Measurements from ENCODE around the gene SPAG4.

DNA sequence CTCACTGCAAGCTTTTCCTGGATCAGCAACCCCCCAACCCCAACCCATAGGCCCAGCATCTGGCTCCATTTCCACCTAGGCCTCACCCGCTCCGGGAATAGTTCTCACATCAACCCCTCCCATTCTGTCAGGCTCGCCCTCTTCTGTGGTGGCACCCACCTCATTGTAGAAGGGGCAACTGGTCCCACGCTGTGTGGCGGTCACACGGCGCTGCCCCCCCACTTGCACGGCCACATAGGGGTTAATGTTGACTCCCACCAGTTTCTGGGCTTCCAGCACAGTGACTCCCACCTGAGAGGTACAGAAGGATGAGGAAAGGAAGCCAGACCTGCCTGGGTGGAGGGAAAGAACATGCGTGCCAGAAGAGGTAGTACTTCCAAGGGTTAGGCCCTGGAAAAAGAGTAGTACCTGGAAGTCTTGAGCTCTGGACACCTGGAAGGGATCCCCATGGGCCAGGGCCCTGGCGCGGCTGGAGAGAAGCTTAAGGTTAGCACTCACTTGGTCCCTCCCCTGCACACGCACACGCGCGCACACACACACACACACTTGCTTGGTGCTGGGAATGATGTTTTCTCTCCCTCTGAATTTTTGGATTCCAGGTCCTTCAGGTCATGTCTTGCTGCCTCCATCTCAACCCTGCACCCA is 12.7 kb upstream of the SPAG4 start:
- TF ChIP-seq, protein P1, sequence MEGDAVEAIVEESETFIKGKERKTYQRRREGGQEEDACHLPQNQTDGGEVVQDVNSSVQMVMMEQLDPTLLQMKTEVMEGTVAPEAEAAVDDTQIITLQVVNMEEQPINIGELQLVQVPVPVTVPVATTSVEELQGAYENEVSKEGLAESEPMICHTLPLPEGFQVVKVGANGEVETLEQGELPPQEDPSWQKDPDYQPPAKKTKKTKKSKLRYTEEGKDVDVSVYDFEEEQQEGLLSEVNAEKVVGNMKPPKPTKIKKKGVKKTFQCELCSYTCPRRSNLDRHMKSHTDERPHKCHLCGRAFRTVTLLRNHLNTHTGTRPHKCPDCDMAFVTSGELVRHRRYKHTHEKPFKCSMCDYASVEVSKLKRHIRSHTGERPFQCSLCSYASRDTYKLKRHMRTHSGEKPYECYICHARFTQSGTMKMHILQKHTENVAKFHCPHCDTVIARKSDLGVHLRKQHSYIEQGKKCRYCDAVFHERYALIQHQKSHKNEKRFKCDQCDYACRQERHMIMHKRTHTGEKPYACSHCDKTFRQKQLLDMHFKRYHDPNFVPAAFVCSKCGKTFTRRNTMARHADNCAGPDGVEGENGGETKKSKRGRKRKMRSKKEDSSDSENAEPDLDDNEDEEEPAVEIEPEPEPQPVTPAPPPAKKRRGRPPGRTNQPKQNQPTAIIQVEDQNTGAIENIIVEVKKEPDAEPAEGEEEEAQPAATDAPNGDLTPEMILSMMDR (IDR thresholded peaks at IDR 0.05), result no peak
- TF ChIP-seq POLR2A (IDR thresholded peaks at IDR 0.05), result no peak
